Uterus (tissue), 4 donors: ENCODE data around the gene RAB40A. TPM values are rescaled to one million over a fixed set of nuclear protein-coding genes. Genes with fewer than 3 reads are reported as not detected.
A peak's percentile ranks its signal among the peaks of the same experiment; 100 is the strongest.

Experiments
- DNase-seq, 2 donors: peaks; one replicate each; pipeline ENCODE4 v3.0.0-alpha.2; 2019 to 2020
- H3K27ac ChIP-seq, 2 donors: fragments of 200-600 bp; sonication (generic); 1 replicate in 1 of 2; 2 replicates in 1 of 2; pipeline ENCODE4 v1.5.1; 2016 to 2018
- H3K27me3 ChIP-seq, 2 donors: fragments of 200-600 bp; sonication (generic); one replicate each; pipeline ENCODE4 v1.5.1; 2018 to 2019; ENCODE audit warnings: control low read depth in 1 of 2
- H3K36me3 ChIP-seq, 2 donors: fragments of 200-600 bp; sonication (generic); one replicate each; pipeline ENCODE4 v1.5.1; 2019; ENCODE audit warnings: control low read depth in 1 of 2
- H3K4me1 ChIP-seq, 2 donors: fragments of 200-600 bp; sonication (generic); one replicate each; pipeline ENCODE4 v1.5.1; 2018 to 2019; ENCODE audit warnings: control low read depth in 1 of 2
- H3K4me3 ChIP-seq, 2 donors: fragments of 200-600 bp; sonication (generic); 1 replicate in 1 of 2; 2 replicates in 1 of 2; pipeline ENCODE4 v1.5.1; 2018 to 2019; ENCODE audit warnings: mild to moderate bottlenecking in 1 of 2
- H3K9me3 ChIP-seq, 2 donors: fragments of 200-600 bp; sonication (generic); one replicate each; pipeline ENCODE4 v1.5.1; 2019; ENCODE audit warnings: control low read depth in 1 of 2
- POLR2A ChIP-seq, 2 donors: fragments of 450-650 bp; IDR thresholded peaks; one replicate each; pipeline ENCODE4 v1.6.1; 2016; ENCODE audit warnings: antibody characterized with exemption in 2 of 2, mild to moderate bottlenecking in 1 of 2, moderate library complexity in 1 of 2
- intact Hi-C: fragments of 100-400 bp; cut with DNase I; formaldehyde crosslinking; loops from one replicate; pipeline ENCODE4 v1.15.1; 2023; ENCODE audit warnings: low total_unique reads
- total RNA-seq, 4 donors: library from RNA; depleted of rRNA in 3 of 4; stranded (reverse); fragments of >200 nt in 3 of 4; gene quantifications; one replicate each; pipeline versions ENCODE4 v1.1.0 to v1.2.4, GENCODE V29; 2014 to 2023
- TF ChIP-seq, protein P1 (sequence below), 4 experiments: fragments of 200-600 bp in 2 of 4; fragments of 450-650 bp in 2 of 4; sonication (generic) in 2 of 4; IDR thresholded peaks; one replicate each; pipeline ENCODE4 v1.5.1; 2016 to 2019; ENCODE audit warnings: antibody characterized with exemption in 4 of 4, mild to moderate bottlenecking in 2 of 4, moderate library complexity in 1 of 4
- donor health status: DM: yes; HTN: yes; CAD: no.

Gene RAB40A
- total RNA-seq, 4 donors from 2014 or later, result 0.88 to 8.7 (median 3.9) TPM

GRCh38 chrX:103556963-103557612 lies 37.8 kb upstream of the RAB40A start:
- no peak for DNase-seq
- H3K9me3 ChIP-seq, result no peaks in the 10 kb centered on the region
- intact Hi-C loops, result no loop called here
- no peak overlapping the region for H3K4me3 ChIP-seq
- TF ChIP-seq, protein P1, sequence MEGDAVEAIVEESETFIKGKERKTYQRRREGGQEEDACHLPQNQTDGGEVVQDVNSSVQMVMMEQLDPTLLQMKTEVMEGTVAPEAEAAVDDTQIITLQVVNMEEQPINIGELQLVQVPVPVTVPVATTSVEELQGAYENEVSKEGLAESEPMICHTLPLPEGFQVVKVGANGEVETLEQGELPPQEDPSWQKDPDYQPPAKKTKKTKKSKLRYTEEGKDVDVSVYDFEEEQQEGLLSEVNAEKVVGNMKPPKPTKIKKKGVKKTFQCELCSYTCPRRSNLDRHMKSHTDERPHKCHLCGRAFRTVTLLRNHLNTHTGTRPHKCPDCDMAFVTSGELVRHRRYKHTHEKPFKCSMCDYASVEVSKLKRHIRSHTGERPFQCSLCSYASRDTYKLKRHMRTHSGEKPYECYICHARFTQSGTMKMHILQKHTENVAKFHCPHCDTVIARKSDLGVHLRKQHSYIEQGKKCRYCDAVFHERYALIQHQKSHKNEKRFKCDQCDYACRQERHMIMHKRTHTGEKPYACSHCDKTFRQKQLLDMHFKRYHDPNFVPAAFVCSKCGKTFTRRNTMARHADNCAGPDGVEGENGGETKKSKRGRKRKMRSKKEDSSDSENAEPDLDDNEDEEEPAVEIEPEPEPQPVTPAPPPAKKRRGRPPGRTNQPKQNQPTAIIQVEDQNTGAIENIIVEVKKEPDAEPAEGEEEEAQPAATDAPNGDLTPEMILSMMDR (IDR thresholded peaks at IDR 0.05), result no peak
- no peak for TF ChIP-seq POLR2A (IDR thresholded peaks at IDR 0.05)
- no peak overlapping the region for H3K27ac ChIP-seq
- H3K4me1 ChIP-seq, result no peaks in the 10 kb centered on the region
- no peaks in the 10 kb centered on the region for H3K27me3 ChIP-seq
- H3K36me3 ChIP-seq, result no peaks in the 10 kb centered on the region

DNA sequence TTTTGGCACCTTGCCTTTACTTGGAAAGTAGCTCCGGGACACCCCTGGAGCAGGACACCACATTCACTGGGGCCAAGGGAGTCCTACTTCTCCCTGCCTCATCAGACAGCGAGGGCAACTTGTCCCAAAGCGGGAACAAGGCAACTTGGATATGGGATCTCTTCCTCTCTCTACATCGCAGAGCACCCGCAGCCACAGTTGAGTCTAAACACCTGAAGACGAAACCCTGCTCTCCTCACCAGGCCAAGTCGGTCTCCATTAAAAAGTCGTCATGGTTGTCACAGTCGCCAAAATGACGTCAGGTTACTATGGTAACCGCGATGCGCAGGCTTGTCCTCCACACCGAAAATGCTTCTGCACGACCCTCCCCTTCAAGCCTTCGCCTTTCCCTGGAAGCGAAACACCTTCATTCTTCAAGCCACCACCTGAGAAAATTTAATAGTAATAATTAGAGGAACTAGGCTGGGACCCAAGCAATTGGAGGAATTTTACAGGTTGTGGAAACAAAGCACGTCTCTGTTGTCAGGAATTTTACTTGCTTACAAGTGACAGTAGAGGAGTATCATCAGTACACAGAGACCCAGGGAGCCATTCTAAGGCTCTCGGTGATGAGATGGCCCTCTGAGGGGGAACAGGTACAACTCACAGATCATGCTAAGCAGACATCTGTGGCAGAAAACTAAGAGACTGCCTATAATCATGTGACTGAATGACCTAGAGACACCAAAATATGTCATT lies 35.6 kb upstream of the RAB40A start:
- no peak for DNase-seq
- intact Hi-C loops, result no loop called here
- H3K4me1 ChIP-seq, result no peaks in the 10 kb centered on the region
- peak overlapping the region in 1 of 2 donors; percentile 38 for H3K27ac ChIP-seq
- TF ChIP-seq, protein P1 (IDR thresholded peaks at IDR 0.05), result no peak
- TF ChIP-seq POLR2A (IDR thresholded peaks at IDR 0.05), result no peak
- no peaks in the 10 kb centered on the region for H3K36me3 ChIP-seq
- no peaks in the 10 kb centered on the region for H3K9me3 ChIP-seq
- H3K27me3 ChIP-seq, result no peaks in the 10 kb centered on the region
- no peak overlapping the region for H3K4me3 ChIP-seq

- H3K9me3 ChIP-seq, result no peaks in the 10 kb centered on the region
- no peaks in the 10 kb centered on the region for H3K4me1 ChIP-seq
- intact Hi-C loops, result no loop called here
- H3K27ac ChIP-seq, result peak overlapping the region; percentile 53 to 71
- DNase-seq, result no peak
- no peaks in the 10 kb centered on the region for H3K27me3 ChIP-seq
- no peaks in the 10 kb centered on the region for H3K36me3 ChIP-seq
- no peak for TF ChIP-seq POLR2A (IDR thresholded peaks at IDR 0.05)
- TF ChIP-seq, protein P1 (IDR thresholded peaks at IDR 0.05), result no peak
- H3K4me3 ChIP-seq, result no peak overlapping the region
Measured at GRCh38 chrX:103552236-103552635, 32.9 kb upstream of the RAB40A start.

DNA sequence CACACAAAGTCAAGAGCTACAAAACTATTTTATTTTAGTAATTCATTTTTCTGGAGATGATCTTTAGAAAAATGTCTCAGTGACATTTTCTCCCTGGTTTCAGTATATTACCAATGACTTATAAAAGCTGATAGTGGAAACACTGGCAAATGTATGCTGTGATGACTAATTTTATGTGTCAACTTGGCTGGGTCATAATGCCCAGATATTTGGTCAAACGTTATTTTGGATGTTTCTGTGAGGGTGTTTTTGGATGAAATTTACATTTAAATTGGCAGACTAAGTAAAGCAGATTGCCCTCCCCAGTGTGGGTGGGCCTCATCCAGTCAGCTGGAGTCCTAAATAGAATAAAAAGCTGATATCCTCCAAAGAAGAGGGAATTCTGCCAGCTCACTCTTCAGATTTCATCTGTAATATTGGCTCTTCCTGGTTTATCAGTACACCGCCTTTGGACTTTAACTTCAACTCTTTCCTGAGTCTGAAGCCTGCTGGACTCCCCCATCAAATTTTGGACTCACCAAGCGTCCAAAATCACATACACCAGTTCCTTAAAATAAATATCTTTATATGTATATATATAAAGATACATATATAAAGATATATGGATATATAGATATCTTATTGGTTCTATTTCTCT lies 31.2 kb upstream of the RAB40A start:
- peak overlapping the region; percentile 48 to 71 for H3K27ac ChIP-seq
- no peaks in the 10 kb centered on the region for H3K4me1 ChIP-seq
- H3K9me3 ChIP-seq, result no peaks in the 10 kb centered on the region
- DNase-seq, result no peak
- H3K36me3 ChIP-seq, result no peaks in the 10 kb centered on the region
- H3K4me3 ChIP-seq, result no peak overlapping the region
- no peak for TF ChIP-seq POLR2A (IDR thresholded peaks at IDR 0.05)
- TF ChIP-seq, protein P1 (IDR thresholded peaks at IDR 0.05), result no peak
- H3K27me3 ChIP-seq, result no peaks in the 10 kb centered on the region
- intact Hi-C loops, result no loop called here

DNA sequence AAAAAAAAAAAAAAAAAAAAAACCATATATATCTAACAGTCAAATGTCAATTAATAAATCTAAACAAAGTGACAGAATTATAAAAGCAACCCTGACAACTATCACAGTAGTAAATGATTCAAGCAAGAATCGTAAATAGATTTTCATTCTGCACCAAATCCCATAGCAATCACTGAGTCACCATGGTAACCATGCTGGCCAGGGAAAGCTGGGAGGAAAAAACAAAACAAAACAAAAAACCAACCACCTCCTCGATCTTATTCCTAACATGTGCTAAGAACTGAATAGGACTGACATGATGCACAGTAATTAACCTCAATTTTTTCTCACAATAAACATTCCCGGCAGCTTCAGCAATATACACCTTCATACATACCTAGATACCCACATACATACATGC lies 30.6 kb upstream of the RAB40A start:
- Histone ChIP-seq H3K4me3 (no peak overlapping the region), H3K9me3 (no peaks in the 10 kb centered on the region), H3K4me1 (no peaks in the 10 kb centered on the region), H3K27me3 (no peaks in the 10 kb centered on the region), H3K27ac (peak overlapping the region; percentile 48 to 71), H3K36me3 (no peaks in the 10 kb centered on the region)
- TF ChIP-seq POLR2A (IDR thresholded peaks at IDR 0.05), result no peak
- TF ChIP-seq, protein P1 (IDR thresholded peaks at IDR 0.05), result no peak
- no peak for DNase-seq
- intact Hi-C loops, result no loop called here
